GM18498 (cell line): ENCODE data around the gene SRSF1.
"Not testable (repeated sequence)": the region's sequence is repeated elsewhere in the genome, so short reads cannot be mapped to it uniquely, and the experiment has no call there.

Source experiments
- ATAC-seq: cut with Tn5 transposase; IDR thresholded peaks from one replicate; pipeline ENCODE4 v1.9.1; 2021; ENCODE audit warnings: mild to moderate bottlenecking, moderate library complexity; ENCODE audit not compliant: unreplicated experiment

Gene SRSF1

DNA sequence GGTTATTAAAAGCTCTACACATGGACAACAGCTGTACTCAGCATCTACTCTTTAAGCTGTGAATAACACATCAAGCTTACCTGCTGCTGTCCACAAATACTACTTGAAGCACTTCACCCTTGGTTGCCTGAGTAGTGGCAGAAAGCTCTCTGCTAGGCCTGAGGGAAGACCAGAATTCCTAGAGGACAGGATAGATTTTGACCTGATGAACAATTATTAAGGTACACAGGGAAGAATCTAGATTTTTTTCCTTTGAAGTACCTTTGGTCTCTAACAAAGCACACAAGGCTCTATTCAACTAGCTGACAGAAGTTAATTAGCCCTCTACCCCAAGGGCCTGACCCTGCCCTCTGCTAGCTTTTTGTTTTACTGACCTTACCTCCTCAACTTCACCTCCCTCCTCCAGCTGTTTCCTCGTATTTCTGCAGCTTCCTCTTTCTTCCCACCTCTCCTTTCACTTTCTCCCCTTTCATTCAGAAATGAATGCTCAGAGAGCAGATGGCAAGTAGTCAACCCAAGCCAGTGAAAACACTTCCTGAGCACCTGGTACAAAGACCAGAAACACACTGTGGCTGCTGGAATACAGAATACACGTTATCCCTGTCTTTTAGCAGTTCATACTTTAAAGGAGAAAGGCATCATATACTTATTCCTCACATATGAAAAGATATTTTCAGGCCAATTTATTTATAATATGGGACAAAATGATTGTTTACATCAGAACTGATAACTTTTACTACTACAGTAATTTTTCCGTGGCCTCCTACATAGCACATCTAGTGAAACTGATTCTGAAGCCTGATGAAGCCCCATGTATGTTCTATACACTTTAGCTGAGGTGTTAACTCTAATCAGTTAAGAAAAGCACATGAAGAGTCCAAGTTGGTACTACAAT lies 13.3 kb downstream of the SRSF1 start:
- no peak for ATAC-seq

DNA sequence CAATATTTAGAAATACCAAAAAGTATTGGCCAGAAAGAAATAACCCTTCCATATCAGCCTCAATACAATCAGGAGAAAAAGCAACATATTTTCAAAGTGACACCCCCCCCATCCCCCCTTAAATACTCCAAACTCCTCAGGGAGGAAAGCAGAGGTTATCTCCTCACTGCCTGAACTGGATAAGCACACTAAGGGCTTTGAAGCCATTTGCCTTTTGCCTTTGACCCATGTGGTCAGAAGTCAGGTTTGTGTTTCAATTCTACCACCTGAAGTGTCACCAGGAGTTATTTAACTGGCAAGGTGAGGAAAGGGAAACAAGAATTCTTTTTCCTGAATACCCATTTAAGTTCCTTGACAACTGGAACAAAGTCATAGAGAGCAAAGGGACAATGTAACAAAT lies 15.5 kb downstream of the SRSF1 start:
- no peak for ATAC-seq

DNA sequence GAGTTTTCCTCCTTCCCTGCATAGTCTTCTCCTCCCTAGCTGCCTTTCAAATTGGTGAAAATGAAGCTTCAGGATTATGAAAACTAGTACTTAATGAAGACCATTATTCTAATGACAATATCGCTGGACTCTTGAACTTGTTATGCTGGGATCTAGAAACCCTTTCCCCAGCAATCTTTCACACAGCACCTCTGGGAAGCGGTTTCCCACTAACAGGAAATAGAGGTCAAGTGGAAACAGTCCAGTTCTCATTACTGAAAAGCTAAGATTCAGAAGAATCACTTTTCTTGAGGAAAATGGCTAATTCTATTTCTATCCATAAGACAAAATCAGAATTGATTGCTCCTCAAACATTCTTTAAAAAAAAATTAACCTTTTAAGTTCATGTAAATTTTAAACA lies 17.0 kb downstream of the SRSF1 start:
- ATAC-seq = no peak

DNA sequence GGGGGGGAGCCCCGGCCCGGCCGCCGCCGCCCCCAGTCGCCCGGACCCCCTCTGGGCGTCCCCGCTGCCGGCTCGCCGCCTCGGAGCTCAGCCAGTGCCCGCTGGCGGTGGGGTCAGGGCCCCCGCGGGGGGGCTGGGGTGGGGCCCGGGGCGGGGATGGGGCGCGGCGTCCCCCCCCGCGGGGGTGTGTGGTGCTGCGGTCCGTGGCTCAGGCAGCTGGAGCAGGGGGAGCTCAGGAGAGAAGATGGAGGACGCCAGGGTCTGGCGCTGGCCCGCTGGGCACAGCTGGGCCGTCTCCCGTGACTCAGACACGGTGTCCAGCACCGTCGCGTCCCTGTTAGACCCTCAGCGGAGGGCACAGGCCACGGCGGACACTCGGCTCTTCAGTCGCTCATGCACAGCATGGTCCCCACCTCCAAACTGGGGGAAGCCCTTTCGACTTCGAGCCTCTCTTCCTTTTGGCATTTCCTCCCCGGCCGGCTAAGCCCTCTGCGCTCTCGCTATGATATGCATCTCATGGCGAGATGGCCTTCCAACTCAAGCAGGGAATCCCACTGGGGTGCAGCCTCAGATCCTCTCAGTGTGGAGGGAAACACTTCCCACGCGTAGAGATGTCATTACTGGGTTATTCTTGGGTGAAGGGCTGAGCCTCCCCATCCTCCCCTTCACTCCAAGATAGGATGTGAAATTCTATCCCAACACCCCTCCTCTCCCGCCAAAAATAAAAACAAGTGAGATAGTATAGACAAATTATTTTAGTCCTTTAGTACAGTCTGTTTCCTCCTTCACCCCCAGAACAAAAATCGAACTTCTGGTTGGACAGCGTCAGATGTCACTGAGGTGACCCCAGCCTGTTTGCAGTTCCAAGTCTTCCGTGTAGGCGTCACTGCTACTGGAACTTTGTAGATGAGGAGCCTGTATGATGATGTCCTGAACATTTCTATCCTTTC lies 18.5 kb downstream of the SRSF1 start:
- peak; percentile 81 for ATAC-seq

DNA sequence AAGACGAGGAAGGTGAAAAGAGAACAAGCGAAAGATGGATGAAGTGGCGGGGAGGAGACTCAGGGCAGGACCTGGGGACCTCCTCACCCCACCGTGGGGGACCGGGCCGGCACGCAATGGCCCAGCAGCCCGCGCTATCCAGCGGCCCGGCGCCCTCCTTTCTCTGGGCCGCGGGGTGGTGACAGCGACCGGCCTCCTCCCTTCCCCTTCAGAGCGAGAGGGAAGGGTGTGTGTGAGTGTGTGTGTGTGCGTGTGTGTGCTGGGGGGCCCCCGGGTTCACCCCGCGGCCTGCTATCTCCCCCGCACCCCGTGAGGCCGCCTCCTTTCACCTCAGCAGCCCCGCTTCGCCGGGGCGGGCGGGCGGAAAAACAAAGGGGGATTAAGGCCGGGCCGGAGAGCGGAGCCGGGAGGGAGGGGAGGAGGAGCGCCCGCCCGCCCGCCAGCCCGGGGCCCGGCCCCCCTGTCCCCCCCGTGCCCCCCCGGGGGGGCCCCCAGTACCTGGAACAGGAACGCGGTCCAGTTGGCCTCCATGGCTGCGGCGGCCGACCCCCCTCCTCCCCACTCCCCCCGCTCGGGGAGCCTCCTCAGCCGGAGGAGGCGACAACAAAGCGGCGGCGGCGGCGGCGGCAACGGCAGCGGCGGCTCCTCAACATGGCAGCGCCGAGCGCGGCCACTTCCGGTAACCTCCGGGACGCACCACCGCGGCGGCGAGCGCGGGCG lies 19.3 kb downstream of the SRSF1 start, which contains the start of gene VEZF1:
VEZF1 (minus strand) TSS at position 674 of the 720 bp plus-strand sequence; CDS start at position 531, 143 bp downstream.
- ATAC-seq = peak; percentile 70

DNA sequence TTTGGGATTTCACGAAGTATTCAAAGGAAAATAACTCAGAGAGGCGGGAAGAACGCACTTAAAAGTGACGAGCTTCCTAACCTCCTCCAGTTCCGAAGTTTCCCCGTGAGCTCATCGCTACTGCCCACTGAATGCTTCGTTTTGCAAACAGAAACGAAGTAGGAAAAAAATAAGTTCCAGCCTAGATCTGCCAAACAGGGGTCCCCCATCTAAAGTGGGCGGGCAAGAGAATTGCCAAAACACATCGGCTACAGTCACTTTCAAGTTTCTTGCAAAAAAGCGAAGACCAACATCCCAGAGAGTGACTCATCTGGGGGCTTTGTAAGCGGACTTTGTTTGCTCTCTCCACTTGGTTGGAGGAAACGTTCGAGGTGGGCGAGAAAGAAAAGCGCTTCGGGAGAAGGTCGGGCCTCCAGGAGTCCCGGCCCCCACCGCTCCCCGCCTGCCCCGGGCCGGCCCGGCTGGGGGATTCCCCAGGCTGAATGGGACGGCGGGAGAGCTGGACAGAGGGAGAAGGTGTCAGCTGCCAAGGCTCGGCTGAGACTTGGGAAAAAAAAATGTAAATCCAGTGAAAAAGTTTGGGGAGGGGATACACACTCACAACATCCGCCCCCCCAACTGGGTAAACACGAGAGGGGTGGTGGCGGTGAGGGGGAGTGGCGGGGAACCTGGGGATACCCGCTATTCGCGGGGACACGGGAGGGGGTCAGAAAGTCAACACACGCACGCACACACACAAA lies 20.0 kb downstream of the SRSF1 start:
- peak; percentile 6 for ATAC-seq

DNA sequence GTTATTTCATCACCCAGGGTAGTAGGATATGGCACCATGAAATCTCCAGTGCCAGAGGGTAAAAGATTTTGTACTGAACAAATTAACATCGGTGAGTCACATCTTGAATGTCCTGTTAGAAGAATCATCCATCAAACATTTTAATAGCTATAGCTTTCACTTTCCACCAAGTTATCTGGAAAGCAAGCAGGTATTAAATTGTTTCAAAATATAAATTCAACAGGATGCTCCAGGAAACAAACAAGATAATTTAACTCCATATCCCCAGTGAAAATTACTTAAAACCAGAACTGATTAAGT lies 21.4 kb downstream of the SRSF1 start:
- no peak for ATAC-seq

DNA sequence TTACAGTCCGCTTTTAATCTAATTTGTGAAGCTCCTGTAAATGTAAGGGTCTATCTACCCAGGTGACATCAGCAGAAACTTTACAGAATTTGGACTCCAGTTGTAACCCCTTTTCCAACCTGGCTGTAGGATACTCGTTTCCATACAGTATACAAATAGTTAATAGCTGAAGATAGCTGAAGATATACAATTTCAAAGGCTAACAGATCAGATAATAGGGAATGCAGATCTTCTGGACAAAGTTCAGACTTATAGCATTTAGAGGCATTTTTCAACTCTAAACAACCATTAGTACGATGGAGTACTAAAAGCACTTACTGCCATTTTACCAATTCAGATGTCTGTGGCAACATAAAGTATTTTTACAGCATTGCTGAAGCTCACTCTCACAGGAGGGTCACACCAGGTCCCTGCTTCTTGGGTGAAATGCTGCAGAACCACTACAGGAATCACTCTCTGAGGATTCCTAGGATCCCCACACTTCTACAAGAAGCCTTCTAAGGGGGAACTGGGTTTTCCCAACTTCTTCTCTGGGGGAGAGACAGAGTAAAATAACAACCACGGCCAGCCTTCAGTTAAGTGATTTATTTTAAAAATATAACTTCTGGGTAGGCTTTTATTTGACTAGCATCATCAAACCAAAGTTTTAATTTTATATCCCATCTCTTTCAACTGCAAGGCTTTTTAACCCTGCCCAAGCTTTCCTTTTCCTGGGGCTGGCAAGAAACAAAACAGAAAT lies 21.9 kb downstream of the SRSF1 start:
- no peak for ATAC-seq

DNA sequence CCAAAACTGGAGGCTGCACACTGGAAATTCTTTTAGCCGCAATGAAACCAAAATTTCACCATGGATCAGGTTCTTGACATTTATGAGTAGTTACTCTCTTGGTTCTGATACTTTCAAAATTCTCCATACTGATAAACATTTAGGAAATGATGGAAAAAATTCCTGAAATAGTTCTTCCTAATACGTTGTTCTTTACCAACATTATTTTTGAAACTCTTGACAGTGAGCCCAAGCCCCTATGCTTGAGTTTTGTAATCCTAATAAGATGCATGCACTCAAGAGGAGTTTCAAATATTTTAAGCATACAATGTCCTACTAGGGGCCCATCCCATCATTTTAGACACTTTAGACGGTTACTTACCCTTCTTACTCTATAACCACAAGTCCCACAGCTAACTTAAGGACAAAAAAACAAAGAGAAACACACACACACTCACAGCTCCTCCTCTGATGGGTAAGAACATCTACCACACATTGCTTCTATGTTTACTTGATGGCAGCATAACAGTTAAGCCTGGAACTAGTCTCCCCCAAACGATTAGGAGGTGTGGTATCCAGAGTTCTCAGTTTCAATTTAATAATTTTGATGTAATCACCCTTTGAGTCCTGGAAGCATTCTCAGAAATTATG lies 22.7 kb downstream of the SRSF1 start:
- ATAC-seq = no peak

DNA sequence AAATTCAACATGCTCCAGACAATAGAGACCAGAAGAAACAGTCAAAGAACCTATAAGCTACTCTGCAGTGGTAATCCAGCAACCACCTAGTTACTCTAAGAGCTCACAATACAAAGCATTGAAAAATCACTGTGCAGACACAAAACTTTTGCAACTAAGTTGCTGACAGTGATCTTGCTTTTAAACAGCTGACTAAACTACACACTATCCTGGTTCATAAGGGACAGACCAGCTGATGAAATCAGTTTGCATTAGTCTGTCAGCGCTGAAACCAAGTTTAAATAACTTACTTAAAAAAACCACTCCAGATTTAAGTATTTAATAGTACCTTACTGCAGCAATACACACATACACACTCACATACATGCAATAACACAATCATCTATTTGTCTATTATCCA lies 23.6 kb downstream of the SRSF1 start:
- ATAC-seq = no peak

DNA sequence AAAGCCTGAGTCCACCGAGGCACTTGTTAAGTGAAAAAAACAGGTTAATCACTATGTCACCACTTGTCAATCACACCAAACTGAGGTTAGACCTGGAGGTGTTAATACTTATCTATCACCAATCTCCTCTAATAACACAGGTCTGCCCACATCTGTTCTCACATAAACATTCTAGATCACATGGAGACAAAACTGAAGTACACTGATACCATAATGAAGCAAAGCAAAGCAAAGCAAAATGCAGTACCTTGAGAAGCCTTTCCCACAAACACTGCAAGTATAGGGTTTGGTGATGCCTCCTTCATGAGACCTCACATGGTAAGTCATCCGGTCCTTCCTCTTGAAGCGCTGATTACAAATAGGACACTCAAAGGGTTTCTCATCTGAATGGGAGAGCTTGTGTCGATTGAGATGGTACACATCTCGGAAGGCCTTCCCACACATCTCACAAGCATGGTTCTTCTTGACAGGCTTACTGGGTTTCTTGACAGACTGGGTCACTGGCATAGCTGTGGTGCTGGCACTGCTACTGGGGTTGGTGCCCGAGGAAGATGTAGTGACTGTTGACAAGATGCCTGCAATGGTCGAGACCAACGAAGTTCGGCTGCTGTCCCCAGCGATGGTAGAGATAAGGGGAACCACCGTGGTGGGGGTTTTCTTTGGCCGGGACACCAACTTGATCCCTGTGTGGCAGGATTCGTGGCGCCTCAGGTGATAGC lies 24.4 kb downstream of the SRSF1 start:
- ATAC-seq = no peak

DNA sequence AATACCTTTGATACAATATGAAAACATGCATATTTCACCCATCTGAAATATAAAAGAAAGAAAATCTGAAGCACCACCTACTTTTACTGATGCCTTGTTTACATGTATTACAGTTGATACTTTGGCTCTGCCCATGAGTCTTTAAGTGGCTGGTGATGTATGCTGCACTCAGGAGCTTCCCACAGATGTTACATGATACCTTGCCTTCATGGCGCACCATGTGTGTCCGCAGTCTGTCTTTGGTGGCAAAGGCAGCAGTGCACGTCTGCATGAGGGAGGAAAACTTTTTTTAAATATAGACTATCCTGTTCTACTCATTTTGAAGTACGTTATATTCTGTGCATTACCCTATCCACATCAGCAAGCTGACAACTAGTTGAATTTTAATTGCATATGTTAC lies 26.5 kb downstream of the SRSF1 start:
- ATAC-seq = no peak

DNA sequence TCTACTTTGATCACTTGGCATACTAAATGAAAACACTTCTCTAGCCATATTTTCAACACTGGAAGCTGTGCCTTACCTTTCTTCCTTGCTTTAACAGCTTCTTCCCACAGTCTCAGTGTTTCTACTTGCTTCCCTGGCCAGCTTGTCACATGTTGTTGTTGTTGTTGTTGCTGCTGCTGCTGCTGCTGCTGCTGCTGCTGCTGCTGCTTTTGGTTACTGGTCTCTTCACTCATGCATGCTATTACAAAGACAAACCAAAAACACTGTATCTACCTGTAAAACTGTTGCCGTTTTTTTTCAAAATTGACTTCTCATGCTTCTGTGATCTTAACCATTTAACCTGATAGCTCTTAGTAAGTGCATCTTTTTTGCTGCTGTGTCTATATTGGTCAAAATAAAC lies 28.0 kb downstream of the SRSF1 start:
- ATAC-seq = no peak

DNA sequence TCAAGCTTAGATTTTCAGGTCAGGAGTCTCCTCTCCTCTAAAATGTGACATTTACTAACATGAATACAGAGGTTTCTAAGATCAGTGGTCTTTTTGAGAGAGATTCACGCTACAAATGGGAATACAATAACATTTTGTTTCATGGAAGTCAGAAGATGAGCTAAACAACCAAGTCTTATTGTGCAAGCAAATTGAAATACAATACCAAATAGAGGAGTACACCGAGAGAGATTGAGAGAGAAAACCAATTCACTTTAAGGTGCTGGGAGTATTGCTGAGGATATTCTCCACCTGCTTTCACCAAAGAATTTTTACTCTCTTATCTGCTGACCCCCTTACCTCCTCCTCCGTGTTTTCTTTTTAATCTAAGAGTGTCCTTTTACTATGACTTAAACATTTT lies 30.5 kb downstream of the SRSF1 start:
- no peak for ATAC-seq

DNA sequence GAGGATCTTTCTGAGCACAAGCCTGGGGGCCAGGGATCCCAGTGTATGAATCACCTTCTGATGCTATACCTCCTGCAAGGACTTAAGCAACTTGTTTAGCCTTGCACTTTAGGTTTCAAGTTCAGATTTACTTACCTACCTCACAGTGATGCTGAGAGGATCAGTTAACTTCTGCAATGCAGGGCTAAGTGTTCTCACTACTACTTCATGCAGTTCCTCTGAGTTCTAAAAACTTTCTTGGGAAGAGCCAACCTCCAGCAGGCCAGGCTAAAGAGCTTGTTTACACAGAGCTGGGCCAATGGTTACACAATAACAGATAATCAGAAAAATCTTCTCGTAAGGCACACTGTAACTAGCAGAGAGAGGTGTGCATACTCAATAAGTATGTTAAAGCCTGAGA lies 32.0 kb downstream of the SRSF1 start:
- ATAC-seq = no peak

DNA sequence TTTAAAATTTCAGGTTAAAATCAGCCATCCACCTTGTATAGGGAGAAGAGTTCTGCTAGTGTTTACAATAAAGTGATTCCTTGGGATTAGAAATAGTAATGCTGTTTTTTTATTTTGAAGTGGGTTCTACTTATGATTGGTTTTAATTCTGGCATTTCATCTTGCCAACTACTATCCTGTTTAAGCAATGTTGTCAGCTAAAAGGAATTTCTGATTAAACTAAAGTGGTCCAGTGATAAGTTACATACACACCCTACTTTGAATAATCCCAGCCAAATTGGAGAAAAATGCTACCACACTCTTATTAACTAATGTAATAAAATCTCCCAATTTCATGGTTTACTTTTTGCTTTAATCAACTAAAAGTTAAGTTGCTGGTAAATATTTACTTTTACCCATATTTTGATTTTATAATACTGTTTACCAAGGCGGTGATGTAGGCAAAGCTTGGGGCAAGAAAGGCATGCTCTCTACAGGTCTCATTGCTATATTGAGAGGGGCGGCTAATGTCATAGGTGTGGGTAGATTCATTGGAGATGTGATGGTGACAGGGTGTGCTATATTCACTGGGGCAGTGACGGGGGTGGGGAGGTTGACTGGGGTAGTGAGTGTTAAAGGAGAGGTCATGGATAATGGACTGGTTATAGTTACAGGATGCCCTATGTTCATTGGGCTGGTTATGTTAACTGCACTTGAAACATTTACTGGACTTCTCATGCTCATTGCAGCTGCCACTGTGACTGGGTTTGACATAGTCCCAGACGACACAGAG lies 32.8 kb downstream of the SRSF1 start:
- not testable (repeated sequence) for ATAC-seq

DNA sequence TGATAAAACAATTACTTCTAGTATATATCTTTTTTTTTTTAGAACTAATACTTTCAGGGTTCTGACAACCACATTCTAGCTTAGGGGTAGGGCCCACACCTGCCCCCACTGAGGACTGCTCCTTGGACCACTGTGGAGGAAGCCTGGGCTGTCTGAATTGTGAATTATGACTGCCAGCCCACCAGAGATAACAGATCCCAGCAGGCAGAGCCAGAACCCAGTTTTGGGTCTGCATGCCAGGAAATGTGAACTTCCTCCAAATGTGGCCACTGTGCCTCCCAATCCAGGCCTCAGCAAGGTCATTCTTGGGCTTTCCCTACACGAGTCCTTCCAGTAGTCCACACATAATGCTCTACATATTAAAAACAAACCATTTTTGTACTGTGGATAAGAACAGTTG lies 34.9 kb downstream of the SRSF1 start:
- no peak for ATAC-seq

DNA sequence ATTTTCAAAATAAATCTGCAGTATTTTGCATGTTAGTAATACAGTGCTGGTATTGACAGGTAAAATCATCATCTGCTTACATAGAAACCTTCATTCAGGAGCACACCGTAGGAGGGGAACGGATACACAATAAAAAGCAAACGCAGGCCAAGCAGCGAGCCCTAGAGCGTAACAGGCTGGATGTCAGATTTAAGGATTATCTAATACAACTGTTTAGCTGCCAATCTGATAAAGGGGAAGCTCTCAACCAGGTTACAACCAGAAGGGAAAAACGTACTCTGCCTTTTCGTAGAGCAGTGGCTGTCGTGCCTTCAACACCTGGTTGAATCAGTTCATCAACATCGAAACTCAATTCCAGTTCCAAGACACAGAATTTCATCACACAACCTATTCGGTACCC lies 35.5 kb downstream of the SRSF1 start:
- no peak for ATAC-seq
